GM12801 (cell line): ENCODE results near the gene PCSK9.

Source experiments
- TF ChIP-seq, protein P1 (sequence below): IDR thresholded peaks from one replicate; pipeline ENCODE4 v1.5.1; 2011; ENCODE audit warnings: control low read depth; ENCODE audit not compliant: insufficient read length; ENCODE audit errors: extremely low read depth

PCSK9 gene

DNA sequence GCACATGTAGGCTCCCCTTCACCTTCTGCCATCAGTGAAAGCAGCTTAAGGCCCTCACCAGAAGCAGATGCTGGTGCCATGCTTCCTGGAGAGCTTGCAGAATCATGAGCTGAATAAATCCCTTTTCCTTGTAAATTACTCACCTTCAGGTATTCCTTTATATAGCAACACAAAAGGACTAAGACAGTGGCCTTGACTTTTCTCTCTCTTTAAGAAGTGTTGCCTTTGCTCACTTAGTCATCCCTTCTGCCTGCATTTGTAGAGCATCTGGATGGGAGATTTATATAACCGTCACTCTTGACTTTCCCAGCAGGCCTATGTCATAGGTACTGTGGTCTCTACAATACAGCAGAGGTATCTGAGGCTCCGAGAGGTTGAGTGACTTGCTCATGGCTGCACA, 3.7 kb downstream of the PCSK9 start:
- TF ChIP-seq, protein P1, sequence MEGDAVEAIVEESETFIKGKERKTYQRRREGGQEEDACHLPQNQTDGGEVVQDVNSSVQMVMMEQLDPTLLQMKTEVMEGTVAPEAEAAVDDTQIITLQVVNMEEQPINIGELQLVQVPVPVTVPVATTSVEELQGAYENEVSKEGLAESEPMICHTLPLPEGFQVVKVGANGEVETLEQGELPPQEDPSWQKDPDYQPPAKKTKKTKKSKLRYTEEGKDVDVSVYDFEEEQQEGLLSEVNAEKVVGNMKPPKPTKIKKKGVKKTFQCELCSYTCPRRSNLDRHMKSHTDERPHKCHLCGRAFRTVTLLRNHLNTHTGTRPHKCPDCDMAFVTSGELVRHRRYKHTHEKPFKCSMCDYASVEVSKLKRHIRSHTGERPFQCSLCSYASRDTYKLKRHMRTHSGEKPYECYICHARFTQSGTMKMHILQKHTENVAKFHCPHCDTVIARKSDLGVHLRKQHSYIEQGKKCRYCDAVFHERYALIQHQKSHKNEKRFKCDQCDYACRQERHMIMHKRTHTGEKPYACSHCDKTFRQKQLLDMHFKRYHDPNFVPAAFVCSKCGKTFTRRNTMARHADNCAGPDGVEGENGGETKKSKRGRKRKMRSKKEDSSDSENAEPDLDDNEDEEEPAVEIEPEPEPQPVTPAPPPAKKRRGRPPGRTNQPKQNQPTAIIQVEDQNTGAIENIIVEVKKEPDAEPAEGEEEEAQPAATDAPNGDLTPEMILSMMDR, result no peak

- TF ChIP-seq, protein P1, result no peak
These were observed 4.4 kb downstream of the PCSK9 start for GRCh38 chr1:55043726-55044125.

DNA sequence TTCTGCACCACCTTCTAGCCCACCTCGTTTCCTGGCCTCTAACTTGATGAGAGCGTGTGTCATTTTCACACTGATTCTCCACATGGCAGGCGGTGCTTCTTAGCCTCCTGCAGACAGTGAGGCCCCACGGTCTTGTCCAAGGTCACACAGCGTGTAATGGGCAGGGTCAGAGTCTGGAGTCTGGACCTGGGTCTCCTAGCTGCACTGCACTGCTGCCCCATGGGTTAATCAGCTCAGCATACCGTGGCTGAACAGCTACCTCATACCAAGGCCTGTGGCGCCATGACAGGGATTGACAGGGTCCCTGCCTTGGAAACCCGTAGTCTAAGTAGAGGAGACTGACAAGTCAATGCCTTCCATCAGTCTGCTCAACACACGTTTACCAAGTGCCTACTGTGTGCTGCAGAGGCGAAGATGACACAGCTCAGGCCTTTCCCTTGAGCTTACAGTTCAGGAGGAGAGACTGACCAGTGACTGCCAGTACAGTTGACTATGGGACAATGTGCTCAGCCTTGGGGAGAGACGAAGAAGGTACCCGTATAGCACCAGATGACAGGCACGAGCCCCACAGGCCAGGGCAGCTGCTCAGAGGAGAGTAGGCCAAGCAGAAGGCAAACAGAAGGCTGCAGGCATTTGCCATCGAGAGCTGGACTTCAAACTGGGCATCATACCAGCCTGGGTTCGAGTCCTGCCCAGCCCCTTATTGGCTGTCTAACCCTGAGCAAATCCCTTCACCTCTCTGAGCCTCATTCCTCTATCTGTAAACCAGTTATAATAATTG, 5.5 kb downstream of the PCSK9 start:
- TF ChIP-seq, protein P1, result no peak

DNA sequence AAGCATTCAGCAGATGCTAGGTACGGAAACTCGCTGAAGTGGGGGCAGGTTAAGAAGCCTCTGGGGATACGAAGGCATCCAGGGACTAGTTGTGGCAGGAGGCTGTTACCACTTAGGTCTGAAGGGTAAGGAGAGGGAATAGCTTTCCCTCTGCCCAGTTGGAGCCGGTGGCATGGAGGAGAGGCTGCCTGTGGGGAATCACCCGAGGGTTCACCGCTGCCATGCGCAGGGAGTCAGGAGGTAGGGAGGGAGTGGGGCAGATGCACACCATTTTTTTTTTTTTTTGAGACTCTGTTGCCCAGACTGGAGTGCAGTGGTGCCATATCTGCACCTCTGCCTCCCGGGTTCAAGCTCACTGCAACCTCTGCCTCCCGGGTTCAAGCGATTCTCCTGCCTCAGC, 6.1 kb downstream of the PCSK9 start:
- TF ChIP-seq, protein P1, result no peak

- TF ChIP-seq, protein P1, result no peak
These were observed 7.5 kb downstream of the PCSK9 start for GRCh38 chr1:55046871-55047270.

GRCh38 chr1:55047611-55048010, 8.3 kb downstream of the PCSK9 start:
- TF ChIP-seq, protein P1, result no peak

DNA sequence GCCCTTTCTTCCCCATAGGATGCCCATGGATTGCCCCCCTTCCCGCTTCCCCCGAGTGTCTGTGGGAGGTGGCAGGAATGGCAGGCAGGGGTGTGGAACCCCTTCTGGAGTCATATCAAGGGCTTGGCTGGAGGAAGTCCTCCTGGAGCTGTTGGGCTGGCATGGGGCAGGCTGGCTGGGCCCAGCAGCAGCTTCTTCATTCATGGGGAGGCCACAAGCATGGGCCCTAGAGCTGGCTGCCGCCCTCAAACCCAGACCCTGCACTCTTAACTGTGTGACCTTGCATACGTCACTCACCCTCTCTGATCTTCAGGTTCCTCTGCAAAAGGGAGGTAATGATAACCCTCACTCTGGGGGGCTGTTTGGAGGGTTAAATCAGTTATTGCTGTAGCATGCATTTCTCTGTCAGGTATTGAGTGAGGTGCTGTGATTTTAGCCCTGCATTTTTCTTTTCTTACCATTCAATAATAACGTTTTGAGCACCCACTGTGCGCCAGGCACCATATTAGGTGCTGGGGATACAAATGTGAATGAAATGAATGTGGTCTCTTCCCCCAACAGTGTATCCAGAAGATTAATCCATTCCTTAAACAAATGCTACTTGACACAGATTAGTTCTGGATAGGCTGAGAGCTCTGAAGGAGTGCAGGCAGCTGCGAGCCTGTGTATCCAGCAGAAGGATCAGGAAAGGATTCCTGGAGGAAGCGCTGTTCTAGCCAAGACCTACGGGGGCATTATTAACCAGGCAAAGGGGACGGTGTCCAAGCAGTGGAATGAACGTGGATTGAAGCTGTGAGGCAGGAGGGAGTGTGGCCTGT, 9.3 kb downstream of the PCSK9 start:
- TF ChIP-seq, protein P1, result no peak
